Measurements from ENCODE around the gene COX7A1. TPM values are rescaled to one million over a fixed set of nuclear protein-coding genes. Genes with fewer than 3 reads are reported as not detected.

Gene COX7A1
- total and polyA plus RNA-seq, 4 donors = 127 to 244 (median 182) TPM

DNA sequence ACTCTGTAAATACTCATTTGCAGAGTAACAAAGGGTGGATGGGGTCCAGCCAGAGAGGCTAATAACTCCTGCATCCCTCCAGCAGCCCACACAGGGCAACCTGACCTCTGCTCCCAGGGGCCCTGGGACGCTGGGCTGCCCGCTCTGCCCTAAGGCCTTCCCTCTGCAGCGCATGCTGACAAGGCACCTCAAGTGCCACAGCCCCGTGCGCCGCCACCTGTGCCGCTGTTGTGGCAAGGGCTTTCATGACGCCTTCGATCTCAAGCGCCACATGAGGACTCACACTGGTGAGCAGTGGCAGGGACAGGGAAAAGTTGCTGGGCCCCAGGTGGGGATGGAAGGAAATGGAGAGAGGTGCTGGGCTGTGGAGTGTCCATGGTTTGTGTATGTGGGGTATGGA is 39.6 kb downstream of the COX7A1 start:
- no peak overlapping the region for H3K4me3 ChIP-seq (ENCODE audit: low read length in 2 of 2)
- no peaks in the 10 kb centered on the region for H3K27me3 ChIP-seq (ENCODE audit: control insufficient read depth in 1 of 2, insufficient read depth in 2 of 2, low read length in 1 of 2)
- H3K36me3 ChIP-seq (ENCODE audit: control insufficient read depth in 1 of 2, insufficient read depth in 2 of 2, low read length in 1 of 2) = no peaks in the 10 kb centered on the region
- H3K4me1 ChIP-seq (ENCODE audit: control insufficient read depth in 1 of 2, insufficient read depth in 2 of 2, low read length in 2 of 2) = no peaks in the 10 kb centered on the region
- H3K27ac ChIP-seq (ENCODE audit: low read depth in 1 of 2, low read length in 2 of 2) = no peak overlapping the region
- intact Hi-C loops (cut with DNase I) = no loop called here
- ATAC-seq (ENCODE audit: low FRiP score) (no peak), DNase-seq (no peak)
- 94 to 95% methylated on average over 10 of the region's 10 CpGs for WGBS, 2 donors
- no peaks in the 10 kb centered on the region for H3K9me3 ChIP-seq (ENCODE audit: control insufficient read depth, low read length)

DNA sequence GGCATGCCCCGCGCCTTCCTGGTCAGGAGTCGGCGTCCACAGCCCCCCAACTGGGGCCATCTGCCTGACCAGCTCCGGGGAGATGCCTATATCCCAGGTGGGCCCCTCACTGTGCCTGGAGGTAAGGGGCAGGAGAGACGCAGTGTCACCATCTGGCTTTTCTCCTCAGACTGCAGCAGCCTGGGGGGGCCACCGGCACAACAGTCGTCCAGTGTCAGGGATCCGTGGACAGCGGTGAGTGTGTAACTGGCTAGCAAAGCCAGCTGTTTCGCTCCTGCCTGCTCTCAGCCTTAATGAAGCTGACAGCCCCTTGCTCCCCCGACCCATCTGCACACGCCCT is 41.1 kb downstream of the COX7A1 start:
- no peaks in the 10 kb centered on the region for H3K9me3 ChIP-seq (ENCODE audit: control insufficient read depth, low read length)
- no peaks in the 10 kb centered on the region for H3K4me1 ChIP-seq (ENCODE audit: control insufficient read depth in 1 of 2, insufficient read depth in 2 of 2, low read length in 2 of 2)
- H3K27ac ChIP-seq (ENCODE audit: low read depth in 1 of 2, low read length in 2 of 2) = no peak overlapping the region
- 74 to 80% methylated on average over 13 of the region's 13 CpGs for WGBS, 2 donors
- H3K4me3 ChIP-seq (ENCODE audit: low read length in 2 of 2) = no peak overlapping the region
- intact Hi-C loops (cut with DNase I) = no loop called here
- no peaks in the 10 kb centered on the region for H3K27me3 ChIP-seq (ENCODE audit: control insufficient read depth in 1 of 2, insufficient read depth in 2 of 2, low read length in 1 of 2)
- no peak for ATAC-seq (ENCODE audit: low FRiP score)
- no peaks in the 10 kb centered on the region for H3K36me3 ChIP-seq (ENCODE audit: control insufficient read depth in 1 of 2, insufficient read depth in 2 of 2, low read length in 1 of 2)
- DNase-seq = no peak

GRCh38 chr19:36110487-36111199 is 41.6 kb downstream of the COX7A1 start, which contains the start of gene OVOL3:
Gene OVOL3, plus strand, starts transcription at chr19:36111143. Its CDS starts 60 bp downstream, at chr19:36111203.
- Histone ChIP-seq H3K36me3 (ENCODE audit: control insufficient read depth in 1 of 2, insufficient read depth in 2 of 2, low read length in 1 of 2) (no peaks in the 10 kb centered on the region), H3K27ac (ENCODE audit: low read depth in 1 of 2, low read length in 2 of 2) (no peak within 1 kb of the TSS), H3K9me3 (ENCODE audit: control insufficient read depth, low read length) (no peaks in the 10 kb centered on the region), H3K4me1 (ENCODE audit: control insufficient read depth in 1 of 2, insufficient read depth in 2 of 2, low read length in 2 of 2) (no peaks in the 10 kb centered on the region), H3K4me3 (ENCODE audit: low read length in 2 of 2) (no peak within 1 kb of the TSS), H3K27me3 (ENCODE audit: control insufficient read depth in 1 of 2, insufficient read depth in 2 of 2, low read length in 1 of 2) (no peaks in the 10 kb centered on the region)
- no peak for ATAC-seq (ENCODE audit: low FRiP score)
- intact Hi-C loops (cut with DNase I) = no loop called here
- no peak for DNase-seq
- 44 to 91% methylated on average over 1 of the region's 1 CpG for WGBS, 2 donors

DNA sequence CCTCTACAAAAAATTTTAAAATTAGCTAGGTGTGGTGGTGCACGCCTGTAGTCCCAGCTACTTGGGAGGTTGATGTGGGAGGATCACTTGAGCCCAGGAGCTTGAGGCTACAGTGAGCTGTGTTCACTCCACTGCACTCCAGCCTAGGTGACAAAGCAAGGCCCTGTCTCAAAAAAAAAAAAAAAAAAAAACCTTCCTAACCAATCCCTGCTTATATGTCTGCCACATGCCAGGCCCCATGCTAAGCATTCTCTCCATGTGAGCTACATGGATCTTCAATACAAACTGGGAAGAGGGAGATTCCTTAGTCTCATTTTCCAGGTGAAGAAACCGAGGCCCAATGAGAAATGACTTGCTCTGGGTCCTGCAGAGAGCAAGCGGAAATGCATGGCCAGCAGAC is 43.6 kb downstream of the COX7A1 start:
- H3K27ac ChIP-seq (ENCODE audit: low read depth in 1 of 2, low read length in 2 of 2) = no peak overlapping the region
- 95% methylated on average over 3 of the region's 3 CpGs for WGBS, 2 donors
- H3K4me1 ChIP-seq (ENCODE audit: control insufficient read depth in 1 of 2, insufficient read depth in 2 of 2, low read length in 2 of 2) = no peaks in the 10 kb centered on the region
- no peak overlapping the region for H3K4me3 ChIP-seq (ENCODE audit: low read length in 2 of 2)
- H3K27me3 ChIP-seq (ENCODE audit: control insufficient read depth in 1 of 2, insufficient read depth in 2 of 2, low read length in 1 of 2) = no peaks in the 10 kb centered on the region
- ATAC-seq (ENCODE audit: low FRiP score) (no peak), DNase-seq (no peak)
- H3K9me3 ChIP-seq (ENCODE audit: control insufficient read depth, low read length) = no peaks in the 10 kb centered on the region
- intact Hi-C loops (cut with DNase I) = no loop called here
- no peaks in the 10 kb centered on the region for H3K36me3 ChIP-seq (ENCODE audit: control insufficient read depth in 1 of 2, insufficient read depth in 2 of 2, low read length in 1 of 2)

DNA sequence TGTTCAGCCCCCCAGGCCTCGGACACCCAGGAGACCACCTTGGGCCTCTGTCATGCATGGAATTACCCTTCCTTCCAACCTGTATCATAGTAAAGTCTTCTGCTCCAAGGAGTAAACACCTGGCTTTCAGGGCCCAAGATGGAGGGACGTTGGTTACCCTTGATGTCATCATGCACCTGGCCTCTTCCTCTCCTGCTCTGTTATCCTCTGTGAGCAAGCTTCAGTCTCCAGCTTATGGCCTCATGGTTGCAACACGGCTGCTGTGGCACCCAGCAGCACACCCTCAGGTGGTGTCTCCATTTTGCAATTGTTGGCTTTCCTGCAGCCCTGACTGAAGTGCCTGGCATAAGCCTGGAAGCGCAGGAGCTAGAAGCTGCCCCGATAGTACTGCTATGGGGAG is 45.3 kb downstream of the COX7A1 start:
- Histone ChIP-seq H3K27me3 (ENCODE audit: control insufficient read depth in 1 of 2, insufficient read depth in 2 of 2, low read length in 1 of 2) (no peaks in the 10 kb centered on the region), H3K9me3 (ENCODE audit: control insufficient read depth, low read length) (no peaks in the 10 kb centered on the region), H3K36me3 (ENCODE audit: control insufficient read depth in 1 of 2, insufficient read depth in 2 of 2, low read length in 1 of 2) (no peaks in the 10 kb centered on the region), H3K4me3 (ENCODE audit: low read length in 2 of 2) (no peak overlapping the region), H3K4me1 (ENCODE audit: control insufficient read depth in 1 of 2, insufficient read depth in 2 of 2, low read length in 2 of 2) (no peaks in the 10 kb centered on the region), H3K27ac (ENCODE audit: low read depth in 1 of 2, low read length in 2 of 2) (no peak overlapping the region)
- WGBS, 2 donors = 95% methylated on average over 5 of the region's 5 CpGs
- intact Hi-C loops (cut with DNase I) = no loop called here
- DNase-seq (no peak), ATAC-seq (ENCODE audit: low FRiP score) (no peak)

DNA sequence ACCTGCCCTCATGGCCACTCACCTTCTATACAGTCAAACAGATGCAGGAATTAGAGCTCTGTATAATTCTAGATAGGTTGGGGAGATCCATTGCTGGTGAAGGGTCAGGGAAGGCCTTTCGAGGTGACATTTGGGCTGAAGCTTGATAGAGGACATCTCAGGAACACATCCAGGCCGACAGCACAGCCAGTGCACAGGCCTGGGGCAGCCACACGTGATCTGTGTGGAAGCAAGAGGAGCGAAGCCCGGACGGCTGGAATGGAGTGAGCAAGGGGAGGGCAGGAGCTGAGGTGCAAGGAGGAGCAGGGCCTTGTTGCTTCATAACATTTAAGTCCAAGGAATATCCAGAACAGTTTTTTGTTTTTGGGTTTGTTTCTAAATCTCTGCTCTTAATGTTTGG is 45.8 kb downstream of the COX7A1 start:
- intact Hi-C loops (cut with DNase I) = no loop called here
- no peak for ATAC-seq (ENCODE audit: low FRiP score)
- WGBS, 2 donors = 91 to 93% methylated on average over 6 of the region's 6 CpGs

DNA sequence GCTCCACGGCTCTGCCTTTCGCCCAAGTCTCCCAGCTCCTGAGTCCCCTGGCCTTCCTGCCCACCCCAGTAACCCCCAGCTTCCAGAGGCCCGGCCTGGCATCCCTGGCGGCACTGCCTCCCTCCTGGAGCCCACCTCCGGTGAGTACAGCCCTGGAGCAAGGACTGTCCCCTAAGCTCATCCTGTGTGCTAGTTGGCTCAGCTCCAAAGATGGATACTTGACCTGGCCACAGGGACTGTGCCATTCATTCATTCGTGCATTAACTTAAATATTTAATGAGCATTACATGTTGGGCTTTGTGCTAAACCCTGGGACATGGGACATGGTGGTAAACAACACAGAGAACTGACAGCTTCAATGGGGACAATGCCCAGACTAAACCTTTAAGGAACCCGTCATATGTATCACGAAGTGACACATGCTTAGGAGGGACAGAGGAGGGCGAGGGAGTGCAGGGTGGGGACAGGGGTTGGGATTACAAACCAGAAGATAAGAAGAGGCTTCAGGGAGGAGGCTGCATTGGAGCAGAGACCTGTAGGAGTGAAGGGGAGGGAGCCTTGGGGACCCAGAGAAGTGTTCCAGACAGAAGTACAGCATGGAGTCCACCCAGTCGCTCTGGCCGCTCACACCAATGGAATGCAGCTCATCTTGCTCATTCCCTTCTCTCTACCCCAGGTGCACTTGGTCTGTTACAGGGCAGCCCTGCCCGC is 48.2 kb downstream of the COX7A1 start:
- intact Hi-C loops (cut with DNase I) = no loop called here
- 90 to 93% methylated on average over 12 of the region's 12 CpGs for WGBS, 2 donors
- no peak overlapping the region for H3K27ac ChIP-seq (ENCODE audit: low read depth in 1 of 2, low read length in 2 of 2)
- no peaks in the 10 kb centered on the region for H3K9me3 ChIP-seq (ENCODE audit: control insufficient read depth, low read length)
- H3K4me3 ChIP-seq (ENCODE audit: low read length in 2 of 2) = no peak overlapping the region
- no peaks in the 10 kb centered on the region for H3K4me1 ChIP-seq (ENCODE audit: control insufficient read depth in 1 of 2, insufficient read depth in 2 of 2, low read length in 2 of 2)
- ATAC-seq (ENCODE audit: low FRiP score) (no peak), DNase-seq (no peak)
- H3K36me3 ChIP-seq (ENCODE audit: control insufficient read depth in 1 of 2, insufficient read depth in 2 of 2, low read length in 1 of 2) = no peaks in the 10 kb centered on the region
- H3K27me3 ChIP-seq (ENCODE audit: control insufficient read depth in 1 of 2, insufficient read depth in 2 of 2, low read length in 1 of 2) = no peaks in the 10 kb centered on the region

More for the DNA sequence above, 45.8 kb downstream of the COX7A1 start:
- Histone ChIP-seq H3K27me3 (ENCODE audit: control insufficient read depth in 1 of 2, insufficient read depth in 2 of 2, low read length in 1 of 2) (no peaks in the 10 kb centered on the region), H3K4me1 (ENCODE audit: control insufficient read depth in 1 of 2, insufficient read depth in 2 of 2, low read length in 2 of 2) (no peaks in the 10 kb centered on the region), H3K27ac (ENCODE audit: low read depth in 1 of 2, low read length in 2 of 2) (no peak overlapping the region), H3K9me3 (ENCODE audit: control insufficient read depth, low read length) (no peaks in the 10 kb centered on the region), H3K36me3 (ENCODE audit: control insufficient read depth in 1 of 2, insufficient read depth in 2 of 2, low read length in 1 of 2) (no peaks in the 10 kb centered on the region), H3K4me3 (ENCODE audit: low read length in 2 of 2) (no peak overlapping the region)
- DNase-seq = no peak

DNA sequence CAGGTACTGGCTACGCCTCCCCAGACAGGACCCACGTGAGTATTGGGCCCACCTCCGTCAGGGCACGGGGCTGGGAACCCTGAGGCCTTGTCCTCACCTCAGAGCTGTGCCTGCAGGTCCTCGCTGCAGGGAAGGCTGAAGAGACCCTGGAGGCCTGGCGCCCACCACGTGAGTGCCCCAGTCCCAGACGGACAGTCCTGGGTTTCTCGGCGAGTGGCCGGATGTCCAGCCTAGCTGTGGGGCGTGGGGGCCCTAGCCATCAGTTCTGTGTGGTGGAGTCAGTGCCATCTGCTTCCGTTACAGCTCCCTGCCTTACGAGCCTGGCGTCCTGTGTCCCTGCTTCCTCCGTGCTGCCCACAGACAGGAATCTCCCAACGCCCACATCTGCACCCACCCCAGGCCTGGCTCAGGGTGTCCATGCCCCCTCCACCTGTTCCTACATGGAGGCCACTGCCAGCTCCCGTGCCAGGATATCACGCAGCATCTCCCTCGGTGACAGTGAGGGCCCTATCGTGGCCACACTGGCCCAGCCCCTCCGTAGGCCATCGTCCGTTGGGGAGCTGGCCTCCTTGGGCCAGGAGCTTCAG is 49.1 kb downstream of the COX7A1 start:
- DNase-seq (no peak), ATAC-seq (ENCODE audit: low FRiP score) (no peak)
- Histone ChIP-seq H3K4me3 (ENCODE audit: low read length in 2 of 2) (no peak overlapping the region), H3K36me3 (ENCODE audit: control insufficient read depth in 1 of 2, insufficient read depth in 2 of 2, low read length in 1 of 2) (no peaks in the 10 kb centered on the region), H3K9me3 (ENCODE audit: control insufficient read depth, low read length) (no peaks in the 10 kb centered on the region), H3K27ac (ENCODE audit: low read depth in 1 of 2, low read length in 2 of 2) (no peak overlapping the region), H3K4me1 (ENCODE audit: control insufficient read depth in 1 of 2, insufficient read depth in 2 of 2, low read length in 2 of 2) (no peaks in the 10 kb centered on the region), H3K27me3 (ENCODE audit: control insufficient read depth in 1 of 2, insufficient read depth in 2 of 2, low read length in 1 of 2) (no peaks in the 10 kb centered on the region)
- 91% methylated on average over 21 to 24 of the region's 24 CpGs for WGBS, 2 donors
- intact Hi-C loops (cut with DNase I) = no loop called here
